K562 (cell line): Measurements from ENCODE around the gene PRTFDC1. TPM values are rescaled to one million over a fixed set of nuclear protein-coding genes. Genes with fewer than 3 reads are reported as not detected.

Experiments
- EZH2 ChIP-seq: IDR thresholded peaks from 2 replicates; pipeline ENCODE4 v1.6.1; 2012; ENCODE audit warnings: low read depth, mild to moderate bottlenecking, inconsistent platforms, low read length, borderline replicate concordance
- GATA2 ChIP-seq: sonication (generic); formaldehyde crosslinking; IDR thresholded peaks from 2 replicates; pipeline ENCODE4 v1.4.0; 2020; ENCODE audit warnings: mild to moderate bottlenecking, missing genetic modification reagents
- HDAC1 ChIP-seq, 2 experiments: fragments of 450-650 bp; IDR thresholded peaks; 2 replicates each; pipeline ENCODE4 v1.6.1; 2016 to 2017; ENCODE audit warnings: inconsistent platforms in 1 of 2, mild to moderate bottlenecking in 1 of 2, moderate library complexity in 1 of 2
- HMGN3 ChIP-seq: IDR thresholded peaks from 2 replicates; pipeline ENCODE4 v1.6.1; 2011; ENCODE audit warnings: borderline replicate concordance, low read depth, mild to moderate bottlenecking, mixed read lengths, low read length; ENCODE audit not compliant: insufficient read length; ENCODE audit errors: extremely low read depth
- JUN ChIP-seq, 2 experiments: sonication (generic) in 1 of 2; formaldehyde crosslinking in 1 of 2; IDR thresholded peaks; 2 replicates each; pipeline versions ENCODE4 v1.6.1 to v1.8.0; 2012 to 2022; ENCODE audit warnings: borderline replicate concordance in 2 of 2, mild to moderate bottlenecking in 2 of 2, improper control_type of control experiment in 1 of 2, low read depth in 1 of 2, low read length in 1 of 2, missing genetic modification reagents in 1 of 2
- MAFK ChIP-seq: IDR thresholded peaks from 2 replicates; pipeline ENCODE4 v1.6.1; 2011; ENCODE audit warnings: low read length, improper control_type of control experiment
- MAX ChIP-seq: sonication (generic); formaldehyde crosslinking; IDR thresholded peaks from 2 replicates; pipeline ENCODE4 v1.9.0; 2022; ENCODE audit warnings: mild to moderate bottlenecking, missing genetic modification reagents
- MNT ChIP-seq, 2 experiments: fragments of 450-650 bp; conservative IDR thresholded peaks; 2 replicates each; pipeline ENCODE4 v1.6.1; 2017; ENCODE audit warnings: mild to moderate bottlenecking in 2 of 2, moderate library complexity in 2 of 2
- POLR2AphosphoS5 ChIP-seq: IDR thresholded peaks from 2 replicates; pipeline ENCODE4 v1.6.1; 2011; ENCODE audit warnings: mild to moderate bottlenecking, low read depth, low read length, moderate library complexity; ENCODE audit not compliant: control insufficient read depth, insufficient read depth
- PTBP1 ChIP-seq: fragments of 200-400 bp; formaldehyde crosslinking; IDR thresholded peaks from 2 replicates; pipeline ENCODE4 v1.6.1; 2017; ENCODE audit warnings: low read depth, low read length
- RAD51 ChIP-seq: fragments of 450-650 bp; IDR thresholded peaks from 2 replicates; pipeline ENCODE4 v1.7.1; 2016; ENCODE audit warnings: low read depth, mild to moderate bottlenecking, borderline replicate concordance
- RCOR1 ChIP-seq, 2 experiments: IDR thresholded peaks; 2 replicates each; pipeline ENCODE4 v1.6.1; 2012; ENCODE audit warnings: low read depth in 2 of 2, low read length in 2 of 2, borderline replicate concordance in 1 of 2, improper control_type of control experiment in 1 of 2
- SIN3A ChIP-seq, 2 experiments: fragments of 150-350 bp in 1 of 2; IDR thresholded peaks; 2 replicates each; pipeline ENCODE4 v1.6.1; 2011 to 2016; ENCODE audit warnings: borderline replicate concordance in 2 of 2, low read depth in 2 of 2, low read length in 2 of 2, mild to moderate bottlenecking in 2 of 2, moderate library complexity in 2 of 2; ENCODE audit not compliant: control insufficient read depth in 1 of 2
- SMAD2 ChIP-seq: fragments of 150-350 bp; IDR thresholded peaks from 2 replicates; pipeline ENCODE4 v1.6.1; 2014; ENCODE audit warnings: low read depth, mild to moderate bottlenecking, low read length
- SMARCA5 ChIP-seq: fragments of 450-650 bp; IDR thresholded peaks from 2 replicates; pipeline ENCODE4 v1.6.1; 2016
- SMARCE1 ChIP-seq: fragments of 450-650 bp; IDR thresholded peaks from 2 replicates; pipeline ENCODE4 v1.7.1; 2016; ENCODE audit warnings: mild to moderate bottlenecking
- U2AF2 ChIP-seq: fragments of 200-400 bp; formaldehyde crosslinking; optimal IDR thresholded peaks from 2 replicates; pipeline ENCODE3; 2017; ENCODE audit warnings: low read depth, mild to moderate bottlenecking, low read length
- ZBTB26 ChIP-seq: fragments of 450-650 bp; formaldehyde crosslinking; IDR thresholded peaks from 2 replicates; pipeline ENCODE4 v1.4.0; 2022; ENCODE audit warnings: missing genetic modification characterization
- ZFP36 ChIP-seq: fragments of 150-350 bp; IDR thresholded peaks from 2 replicates; pipeline ENCODE4 v1.6.1; 2018; ENCODE audit warnings: low read length, low read depth; ENCODE audit not compliant: partially characterized antibody
- polyA plus RNA-seq, 8 experiments: library from polyadenylated mRNA; depleted of rRNA in 4 of 8; stranded (reverse) in 5 of 8; unstranded in 3 of 8; fragments of >200 nt; fragmentation: Nextera tagmentation in 2 of 8; fragmentation: Illumina TruSeq in 1 of 8; extraction: Ambion mirVana in 2 of 8; extraction: Trizol in 1 of 8; gene quantifications; 2 replicates each; pipeline versions ENCODE4 v1.2.1 to v1.2.3, GENCODE V29; 2011 to 2014; ENCODE audit warnings: inconsistent platforms in 1 of 8, missing spikeins in 1 of 8
- total RNA-seq, 7 experiments: library from RNA; depleted of rRNA in 6 of 7; stranded (reverse); fragments of >200 nt in 6 of 7; fragmentation: Illumina TruSeq in 2 of 7; extraction: Trizol in 2 of 7; gene quantifications; 2 replicates each; pipeline versions ENCODE4 v1.2.1 to v1.2.3, GENCODE V29; 2011 to 2021; ENCODE audit warnings: low replicate concordance in 1 of 7

PRTFDC1 gene
- total and polyA plus RNA-seq, 9 of the 15 experiments (the other 6 are each of a cell fraction or from before 2014, with no cell fraction given) = 7.0 to 27.6 (median 10.0) TPM

GRCh38 chr10:24901686-24902399 lies 50.6 kb downstream of the PRTFDC1 start (continued):
- TF ChIP-seq ZFP36 = no peak
- no peak for TF ChIP-seq HMGN3
- no peak for TF ChIP-seq PTBP1
- TF ChIP-seq EZH2 = no peak
- peak; percentile 65; the same call in 1 of the 2 replicates for TF ChIP-seq MAFK
- peak in 1 of 2 experiments; percentile 53; a peak in 1 of 4 replicates for TF ChIP-seq MNT (conservative IDR thresholded peaks at IDR 0.05)
- no peak for TF ChIP-seq SIN3A (IDR thresholded peaks at IDR 0.05; ENCODE audit: borderline replicate concordance in 2 of 2, control insufficient read depth in 1 of 2, low read depth in 2 of 2, low read length in 2 of 2)
- peak; percentile 61; the same call in 1 of the 2 replicates for TF ChIP-seq JUN (IDR thresholded peaks at IDR 0.05; ENCODE audit: borderline replicate concordance, low read depth, low read length)
- TF ChIP-seq JUN (CRISPR knock-in tag; IDR thresholded peaks at IDR 0.05; ENCODE audit: borderline replicate concordance) = no peak
- peak in 1 of 2 experiments; percentile 49; a peak in 1 of 4 replicates for TF ChIP-seq RCOR1 (IDR thresholded peaks at IDR 0.05; ENCODE audit: borderline replicate concordance in 1 of 2, low read depth in 2 of 2, low read length in 2 of 2)
- TF ChIP-seq ZBTB26 = no peak
- TF ChIP-seq HDAC1 (IDR thresholded peaks at IDR 0.05) = peak in 1 of 2 experiments; percentile 86; a peak in 2 of 4 replicates
- no peak for TF ChIP-seq SMARCA5
- peak; percentile 28; the same call in 1 of the 2 replicates for TF ChIP-seq MAX (CRISPR knock-in tag)
- TF ChIP-seq SMAD2 = no peak
- TF ChIP-seq SMARCE1 = peak; percentile 93
- peak; percentile 68 for TF ChIP-seq POLR2AphosphoS5
- TF ChIP-seq RAD51 = no peak
- TF ChIP-seq U2AF2 = no peak
- TF ChIP-seq GATA2 = no peak
